RWPE1 (cell line): ENCODE results near the gene MBD4.

Source experiments
- CTCF ChIA-PET: fragments of 350-600 bp; sonication (Branson Sonifier 250); formaldehyde crosslinking; extraction: SDS; loops from one replicate; lab custom pipeline; 2021; lab: Yijun Ruan, JAX
- POLR2A ChIA-PET: fragments of 400-600 bp; formaldehyde crosslinking; extraction: SDS; loops from one replicate; lab custom pipeline; 2020; ENCODE audit warnings: antibody characterized with exemption; ENCODE audit not compliant: low non-redundant PET; lab: Yijun Ruan, JAX
- DNase-seq: peaks from one replicate; pipeline ENCODE4 v3.0.0; 2012; ENCODE audit warnings: low spot score
- H3K27ac ChIP-seq: fragments of 450-650 bp; 2 replicates; pipeline ENCODE4 v1.5.1; 2017
- CTCF ChIP-seq: fragments of 450-650 bp; conservative IDR thresholded peaks from 2 replicates; pipeline ENCODE4 v1.5.1; 2017; ENCODE audit warnings: low read depth, mild to moderate bottlenecking

The MBD4 gene

GRCh38 chr3:129424185-129424841, 15.4 kb downstream of the MBD4 start:
- POLR2A ChIA-PET = no interaction called here
- peak; percentile 48 for DNase-seq
- CTCF ChIA-PET = interaction anchor here (0.6 kb wide), 1 partner anchor 980 kb away, joined by 3 read pairs; no protein-coding TSS in a partner anchor

GRCh38 chr3:129422897-129423296, 16.9 kb downstream of the MBD4 start:
- no peak for DNase-seq
- no peak for TF ChIP-seq CTCF
- no peak overlapping the region for H3K27ac ChIP-seq
- ChIA-PET CTCF (no interaction called here), POLR2A (no interaction called here)

More at GRCh38 chr3:129424185-129424841, 15.4 kb downstream of the MBD4 start:
- no peak for TF ChIP-seq CTCF
- no peak overlapping the region for H3K27ac ChIP-seq

- no peak for TF ChIP-seq CTCF
Measured at GRCh38 chr3:129421988-129422745, 17.6 kb downstream of the MBD4 start.

GRCh38 chr3:129421236-129421883, 18.4 kb downstream of the MBD4 start:
- CTCF ChIA-PET = no interaction called here
- DNase-seq = no peak
- TF ChIP-seq CTCF = no peak
- H3K27ac ChIP-seq = no peak overlapping the region
- POLR2A ChIA-PET = no interaction called here

More at GRCh38 chr3:129421988-129422745, 17.6 kb downstream of the MBD4 start:
- H3K27ac ChIP-seq = no peak overlapping the region
- ChIA-PET CTCF (no interaction called here), POLR2A (no interaction called here)
- DNase-seq = no peak

- CTCF ChIA-PET = interaction anchor here (0.7 kb wide), 1 partner anchor 9 kb away, joined by 6 read pairs; no protein-coding TSS in a partner anchor
- no peak for TF ChIP-seq CTCF
- DNase-seq = no peak
- no peak overlapping the region for H3K27ac ChIP-seq
- POLR2A ChIA-PET = no interaction called here
Measured at GRCh38 chr3:129419476-129419875, 20.3 kb downstream of the MBD4 start.

- ChIA-PET CTCF (interaction anchor here (0.7 kb wide), 1 partner anchor 13 kb away, joined by 4 read pairs; no protein-coding TSS in a partner anchor), POLR2A (no interaction called here)
- DNase-seq = no peak
- no peak for TF ChIP-seq CTCF
- no peak overlapping the region for H3K27ac ChIP-seq
Measured at GRCh38 chr3:129418041-129418973, 21.4 kb downstream of the MBD4 start.
